Keratinocyte (primary cell): ENCODE measurements around the gene KCTD8. TPM values are rescaled to one million over a fixed set of nuclear protein-coding genes. Genes with fewer than 3 reads are reported as not detected.

Experiments used
- DNase-seq: peaks from one replicate; pipeline ENCODE4 v3.0.0-alpha.2; 2011; ENCODE audit warnings: low read depth, missing footprints, low spot score
- FAIRE-seq: peaks from 2 replicates; lab custom pipeline; 2011; peaks lifted over from hg19 to GRCh38; lab: Jason Lieb, UNC
- H2AFZ ChIP-seq: 2 replicates; pipeline ENCODE4 v1.6.0; 2012; ENCODE audit warnings: low read length, control low read depth, inconsistent platforms; ENCODE audit not compliant: control insufficient read depth
- H3K27ac ChIP-seq: 2 replicates; pipeline ENCODE4 v1.5.1; 2011; ENCODE audit warnings: low read length; ENCODE audit not compliant: control insufficient read depth, insufficient read depth
- H3K27me3 ChIP-seq: 3 replicates; pipeline ENCODE4 v1.6.0; 2011; ENCODE audit warnings: low read length; ENCODE audit not compliant: control insufficient read depth, insufficient read depth; ENCODE audit errors: extremely low read depth
- H3K36me3 ChIP-seq, 2 experiments: 2 replicates in 1 of 2; 3 replicates in 1 of 2; pipeline ENCODE4 v1.5.1; 2011; ENCODE audit warnings: low read length in 2 of 2, mild to moderate bottlenecking in 1 of 2; ENCODE audit not compliant: control insufficient read depth in 2 of 2, insufficient read depth in 2 of 2; ENCODE audit errors: extremely low read depth in 1 of 2
- H3K4me1 ChIP-seq: 3 replicates; pipeline ENCODE4 v1.5.1; 2011; ENCODE audit warnings: low read length; ENCODE audit not compliant: control insufficient read depth, insufficient read depth; ENCODE audit errors: extremely low read depth
- H3K4me2 ChIP-seq: 3 replicates; pipeline ENCODE4 v1.6.0; 2011; ENCODE audit warnings: low read depth, low read length; ENCODE audit not compliant: control insufficient read depth, insufficient read depth; ENCODE audit errors: extremely low read depth
- H3K4me3 ChIP-seq, 3 experiments: fragments of 200-600 bp in 1 of 3; sonication (generic) in 1 of 3; 2 replicates in 2 of 3; 3 replicates in 1 of 3; pipeline ENCODE4 v1.5.1; 2011 to 2016; ENCODE audit warnings: low read length in 3 of 3, mild to moderate bottlenecking in 3 of 3, control low read depth in 2 of 3, inconsistent platforms in 1 of 3, low read depth in 1 of 3, mixed read lengths in 1 of 3, mixed run types in 1 of 3, moderate library complexity in 1 of 3; ENCODE audit not compliant: control insufficient read depth in 2 of 3, insufficient read depth in 2 of 3; ENCODE audit errors: extremely low read depth in 1 of 3
- H3K79me2 ChIP-seq: 2 replicates; pipeline ENCODE4 v1.6.0; 2012; ENCODE audit warnings: low read length; ENCODE audit not compliant: control insufficient read depth, insufficient read depth
- H3K9ac ChIP-seq: 3 replicates; pipeline ENCODE4 v1.6.0; 2011; ENCODE audit warnings: low read length; ENCODE audit not compliant: control insufficient read depth, insufficient read depth; ENCODE audit errors: extremely low read depth
- H3K9me1 ChIP-seq: 3 replicates; pipeline ENCODE4 v1.6.0; 2011; ENCODE audit warnings: low read length; ENCODE audit not compliant: control insufficient read depth, insufficient read depth; ENCODE audit errors: extremely low read depth
- H3K9me3 ChIP-seq: 2 replicates; pipeline ENCODE4 v1.5.1; 2012; ENCODE audit warnings: low read depth, low read length; ENCODE audit not compliant: control insufficient read depth
- H4K20me1 ChIP-seq: 3 replicates; pipeline ENCODE4 v1.6.0; 2011; ENCODE audit warnings: low read length; ENCODE audit not compliant: control insufficient read depth, insufficient read depth; ENCODE audit errors: extremely low read depth
- CTCF ChIP-seq, 3 experiments: IDR thresholded peaks in 1 of 3; conservative IDR thresholded peaks in 1 of 3; optimal IDR thresholded peaks in 1 of 3; 2 replicates in 2 of 3; 3 replicates in 1 of 3; pipeline versions ENCODE3 to v1.5.1; 2011; ENCODE audit warnings: low read length in 3 of 3, mild to moderate bottlenecking in 3 of 3, moderate library complexity in 2 of 3, control low read depth in 1 of 3, inconsistent platforms in 1 of 3; ENCODE audit not compliant: insufficient read depth in 2 of 3; ENCODE audit errors: extremely low read depth in 1 of 3
- EZH2 ChIP-seq: IDR thresholded peaks from one replicate; pipeline ENCODE4 v1.6.1; 2012; ENCODE audit warnings: inconsistent platforms, mild to moderate bottlenecking, low read length, moderate library complexity
- dilution Hi-C: fragments of 300-500 bp; cut with MboI; formaldehyde crosslinking; loops from one replicate; pipeline ENCODE4 v1.7.0; 2020; ENCODE audit warnings: low sequenced_read_pairs; ENCODE audit not compliant: extremely low pct_ligation_motif_present
- polyA plus RNA-seq, 5 experiments: library from polyadenylated mRNA; depleted of rRNA in 3 of 5; stranded (reverse) in 3 of 5; stranded (forward) in 1 of 5; unstranded in 1 of 5; fragments of >200 nt; gene quantifications; 1 replicate in 1 of 5; 2 replicates in 3 of 5; 3 replicates in 1 of 5; pipeline versions ENCODE4 v1.2.1 to v1.2.3, GENCODE V29; 2011 to 2012; ENCODE audit warnings: missing spikeins in 2 of 5, low read depth in 1 of 5, low replicate concordance in 1 of 5

The KCTD8 gene
- polyA plus RNA-seq, 1 donor (not counting 4 experiments of a cell fraction or from before 2014, with no cell fraction given): 0.97 TPM

DNA sequence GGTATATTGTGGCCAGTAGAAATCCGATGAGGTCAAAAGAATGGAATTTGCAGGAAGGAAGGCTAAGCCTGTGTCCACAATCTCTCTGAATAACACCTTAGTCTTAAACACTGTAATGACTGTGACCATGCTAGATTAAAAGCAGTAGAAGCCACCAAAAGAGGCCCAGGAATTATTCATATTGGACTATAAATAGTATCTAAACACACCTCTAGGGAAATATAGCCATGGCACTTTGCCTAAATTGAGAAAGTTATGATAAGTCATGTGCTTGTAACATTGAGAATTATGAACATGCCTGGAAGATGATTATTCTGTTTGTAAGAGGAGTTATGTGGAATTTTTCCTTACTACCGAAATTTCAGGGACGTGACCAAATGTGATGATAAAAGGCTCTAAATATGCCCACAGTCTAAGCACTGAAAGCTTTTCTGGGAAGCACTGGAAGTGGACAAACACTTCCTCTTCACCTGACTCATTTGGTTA is 298.5 kb downstream of the KCTD8 start:
- Histone ChIP-seq H3K9me1 (no peaks in the 10 kb centered on the region), H3K27me3 (no peaks in the 10 kb centered on the region), H2AFZ (peak overlapping the region; percentile 37), H3K4me3 (peak overlapping the region in 1 of 3 experiments; percentile 35), H4K20me1 (no peaks in the 10 kb centered on the region), H3K4me1 (peaks cover 49% of the 10 kb centered on the region), H3K9ac (no peak overlapping the region), H3K79me2 (no peaks in the 10 kb centered on the region), H3K4me2 (peak overlapping the region; percentile 63), H3K9me3 (peaks cover 3% of the 10 kb centered on the region), H3K27ac (peak overlapping the region; percentile 26), H3K36me3 (no peaks in the 10 kb centered on the region)
- dilution Hi-C loops: no loop called here
- FAIRE-seq (peak; percentile 58), DNase-seq (peak; percentile 13)
- no peak for TF ChIP-seq CTCF (optimal IDR thresholded peaks at IDR 0.05 in 1 of 3, IDR thresholded peaks at IDR 0.05 in 1 of 3, conservative IDR thresholded peaks at IDR 0.05 in 1 of 3; ENCODE audit: extremely low read depth in 1 of 3, insufficient read depth in 2 of 3, low read length in 3 of 3)
- no peak for TF ChIP-seq EZH2

DNA sequence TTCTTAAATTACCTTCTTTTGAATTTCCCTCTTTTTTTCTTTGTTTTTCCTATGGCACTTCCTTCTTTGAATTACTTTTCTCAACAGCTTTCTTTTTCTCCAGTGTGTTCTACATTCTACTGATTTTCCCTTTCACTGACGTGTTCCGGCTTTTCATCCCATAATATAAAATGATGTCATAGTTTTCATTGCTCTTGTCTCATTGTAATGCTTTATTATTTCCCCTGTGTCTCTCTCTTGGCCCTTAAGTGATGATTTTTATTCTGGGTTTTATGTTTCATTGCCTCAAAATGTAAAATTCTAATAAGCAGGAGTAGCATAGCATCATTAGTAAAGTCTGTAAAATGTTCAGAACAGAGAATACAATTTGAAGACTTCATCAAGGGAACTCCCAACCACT is 299.3 kb downstream of the KCTD8 start:
- H3K27ac ChIP-seq: no peak overlapping the region
- TF ChIP-seq CTCF (optimal IDR thresholded peaks at IDR 0.05 in 1 of 3, IDR thresholded peaks at IDR 0.05 in 1 of 3, conservative IDR thresholded peaks at IDR 0.05 in 1 of 3; ENCODE audit: extremely low read depth in 1 of 3, insufficient read depth in 2 of 3, low read length in 3 of 3) (no peak), EZH2 (no peak)
- dilution Hi-C loops: no loop called here
- H3K9me3 ChIP-seq: peaks cover 3% of the 10 kb centered on the region
- H3K36me3 ChIP-seq: no peaks in the 10 kb centered on the region
- H3K79me2 ChIP-seq: no peaks in the 10 kb centered on the region
- H3K9ac ChIP-seq: no peak overlapping the region
- no peaks in the 10 kb centered on the region for H4K20me1 ChIP-seq
- FAIRE-seq: no peak
- H3K27me3 ChIP-seq: no peaks in the 10 kb centered on the region
- no peak overlapping the region for H3K4me3 ChIP-seq
- peak overlapping the region; percentile 2 for H2AFZ ChIP-seq
- H3K9me1 ChIP-seq: no peaks in the 10 kb centered on the region
- H3K4me2 ChIP-seq: no peak overlapping the region
- no peak for DNase-seq
- H3K4me1 ChIP-seq: peaks cover 49% of the 10 kb centered on the region
